ENCODE results near the gene PLK1.

GRCh38 chr16:23739516-23739915, 60.8 kb downstream of the PLK1 start:
- no peak for TF ChIP-seq CTCF (conservative IDR thresholded peaks at IDR 0.05 in 1 of 2, IDR thresholded peaks at IDR 0.05 in 1 of 2; ENCODE audit: extremely low read depth in 1 of 2, insufficient read depth in 1 of 2, low read depth in 1 of 2, low read length in 2 of 2)
- TF ChIP-seq EZH2 (IDR thresholded peaks at IDR 0.05; ENCODE audit: borderline replicate concordance, low read length) = no peak

Measured in mammary epithelial cell (primary cell).